Left ventricle myocardium inferior (tissue), 1 donor: ENCODE data around the gene RIMS1. TPM values are rescaled to one million over a fixed set of nuclear protein-coding genes. Genes with fewer than 3 reads are reported as not detected.

ENCODE experiments used
- DNase-seq: peaks from one replicate; pipeline ENCODE4 v3.0.0-alpha.2; 2020
- H3K27ac ChIP-seq: fragments of 200-600 bp; replicated peaks from 2 replicates; pipeline ENCODE4 v1.8.0; 2021
- H3K27me3 ChIP-seq: fragments of 200-600 bp; 2 replicates; pipeline ENCODE4 v1.8.0; 2021; ENCODE audit warnings: low read depth
- H3K36me3 ChIP-seq: fragments of 200-600 bp; 2 replicates; pipeline ENCODE4 v1.8.0; 2021
- H3K4me1 ChIP-seq: fragments of 200-600 bp; 2 replicates; pipeline ENCODE4 v1.8.0; 2021
- H3K4me3 ChIP-seq: fragments of 200-600 bp; 2 replicates; pipeline ENCODE4 v1.8.0; 2021; ENCODE audit warnings: mild to moderate bottlenecking, moderate library complexity
- H3K9me3 ChIP-seq: fragments of 200-600 bp; replicated peaks from 2 replicates; pipeline ENCODE4 v1.8.0; 2021
- CTCF ChIP-seq: fragments of 200-600 bp; IDR thresholded peaks from 2 replicates; pipeline ENCODE4 v1.8.0; 2021; ENCODE audit warnings: antibody characterized with exemption, mild to moderate bottlenecking, borderline replicate concordance
- intact Hi-C: fragments of 100-400 bp; cut with micrococcal nuclease; formaldehyde crosslinking; loops from one replicate; pipeline ENCODE4 v1.11.0; 2022
- total RNA-seq: library from RNA; stranded (reverse); fragmentation: NEBNext Ultra II Directional; extraction: Animal tissue kit (Norgen Biotek cat#: 25700); gene quantifications from one replicate; pipeline ENCODE4 v1.2.1, GENCODE V29; 2021
- donor health status: DM: no; HTN: yes; CAD: no; lungs with severe emphysema.

Gene RIMS1
- total RNA-seq, 1 donor from 2014 or later = 0.93 TPM

DNA sequence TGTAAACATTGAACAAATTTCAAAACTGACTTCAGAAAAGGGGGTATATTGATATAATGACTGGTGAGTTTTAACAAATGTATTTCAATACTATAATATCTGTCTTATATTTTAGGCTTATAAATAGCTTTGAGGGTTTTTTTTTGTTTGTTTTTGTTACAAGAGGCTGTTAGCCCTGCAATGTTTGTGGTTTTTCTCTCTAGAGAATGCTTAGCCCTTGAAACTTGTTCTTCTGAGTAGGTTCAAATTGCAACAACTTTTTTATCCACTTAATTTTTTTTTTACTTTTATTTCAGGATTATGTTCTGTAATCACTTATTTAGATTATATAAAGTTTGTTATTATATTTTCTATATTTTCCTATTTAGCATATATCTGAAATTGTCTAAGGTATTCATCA, 333.2 kb downstream of the RIMS1 start:
- Histone ChIP-seq H3K27ac (no peak overlapping the region), H3K4me3 (no peak overlapping the region), H3K36me3 (no peaks in the 10 kb centered on the region), H3K27me3 (no peaks in the 10 kb centered on the region), H3K9me3 (no peaks in the 10 kb centered on the region), H3K4me1 (no peaks in the 10 kb centered on the region)
- intact Hi-C loops = no loop called here
- no peak for TF ChIP-seq CTCF
- no peak for DNase-seq

DNA sequence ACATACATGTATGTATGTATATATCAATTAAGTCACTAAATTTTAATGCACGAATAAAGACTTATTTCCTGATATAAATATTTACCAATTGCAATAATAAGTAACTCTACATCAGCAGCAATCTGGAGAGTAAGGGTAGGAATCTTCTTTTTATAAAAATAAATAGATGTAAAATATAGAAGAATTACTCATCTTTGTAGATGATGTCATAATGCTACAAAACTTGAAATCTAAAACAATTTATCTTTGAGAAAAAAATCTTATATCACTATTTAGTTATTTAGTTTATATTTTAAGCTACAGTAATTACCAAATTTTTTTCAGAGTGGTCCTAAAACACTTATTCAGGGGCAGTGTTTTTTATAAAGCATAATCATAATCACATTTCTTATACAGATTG, 351.7 kb downstream of the RIMS1 start:
- Histone ChIP-seq H3K27ac (no peak overlapping the region), H3K36me3 (no peaks in the 10 kb centered on the region), H3K4me3 (no peak overlapping the region), H3K27me3 (no peaks in the 10 kb centered on the region), H3K4me1 (no peaks in the 10 kb centered on the region), H3K9me3 (no peaks in the 10 kb centered on the region)
- DNase-seq = no peak
- no peak for TF ChIP-seq CTCF
- intact Hi-C loops = no loop called here

- H3K27me3 ChIP-seq = no peaks in the 10 kb centered on the region
- no peak for DNase-seq
- no peaks in the 10 kb centered on the region for H3K9me3 ChIP-seq
- TF ChIP-seq CTCF = no peak
- H3K4me1 ChIP-seq = no peaks in the 10 kb centered on the region
- intact Hi-C loops = no loop called here
- H3K4me3 ChIP-seq = no peak overlapping the region
- no peaks in the 10 kb centered on the region for H3K36me3 ChIP-seq
- H3K27ac ChIP-seq = no peak overlapping the region
Observed at GRCh38 chr6:72238900-72239299, 352.6 kb downstream of the RIMS1 start.

DNA sequence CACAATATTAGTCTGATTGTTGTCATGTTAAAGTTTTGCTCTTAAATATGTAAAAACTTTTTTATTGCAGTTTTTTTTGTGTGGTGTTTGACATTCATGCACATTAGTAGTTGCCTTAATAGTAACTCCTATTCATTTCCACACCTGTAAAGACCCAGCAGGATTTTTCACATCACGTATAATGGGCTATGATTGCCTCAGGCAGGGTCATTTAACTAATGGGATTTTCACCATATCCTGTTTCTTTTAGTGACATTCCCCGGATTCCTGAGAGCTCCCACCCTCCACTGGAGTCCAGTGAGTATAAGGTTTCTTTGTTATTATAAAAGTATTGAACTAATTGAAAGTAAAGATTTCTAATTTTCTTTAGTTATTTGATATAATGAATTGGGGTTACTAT, 359.2 kb downstream of the RIMS1 start:
- Histone ChIP-seq H3K9me3 (no peaks in the 10 kb centered on the region), H3K4me1 (no peaks in the 10 kb centered on the region), H3K27ac (no peak overlapping the region), H3K27me3 (no peaks in the 10 kb centered on the region), H3K4me3 (no peak overlapping the region), H3K36me3 (no peaks in the 10 kb centered on the region)
- no peak for TF ChIP-seq CTCF
- intact Hi-C loops = no loop called here
- no peak for DNase-seq

DNA sequence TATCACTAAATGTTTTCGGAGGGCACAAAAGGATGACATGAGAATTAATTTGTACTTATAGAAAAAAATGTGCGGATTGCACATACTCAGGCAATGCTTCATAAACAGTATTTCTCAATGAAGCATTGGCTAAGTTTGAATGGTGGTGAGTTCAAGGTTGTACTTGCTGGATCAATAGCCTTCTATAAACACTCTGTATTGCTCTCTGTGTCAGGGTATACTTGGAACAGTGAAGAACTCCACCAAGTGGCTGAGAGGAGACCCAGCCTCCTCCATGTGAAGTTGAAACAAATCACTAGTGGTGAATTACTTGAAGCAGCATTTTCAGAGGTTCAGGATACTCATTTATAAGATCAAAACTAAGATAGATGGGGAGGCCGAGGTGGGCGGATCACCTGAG, 360.6 kb downstream of the RIMS1 start:
- Histone ChIP-seq H3K27ac (no peak overlapping the region), H3K9me3 (no peaks in the 10 kb centered on the region), H3K4me3 (no peak overlapping the region), H3K36me3 (no peaks in the 10 kb centered on the region), H3K27me3 (no peaks in the 10 kb centered on the region), H3K4me1 (no peaks in the 10 kb centered on the region)
- no peak for DNase-seq
- intact Hi-C loops = no loop called here
- no peak for TF ChIP-seq CTCF

GRCh38 chr6:72248621-72249020, 362.3 kb downstream of the RIMS1 start:
- intact Hi-C loops = no loop called here
- H3K27ac ChIP-seq = no peak overlapping the region
- TF ChIP-seq CTCF = no peak
- no peak for DNase-seq
- no peak overlapping the region for H3K4me3 ChIP-seq
- H3K27me3 ChIP-seq = no peaks in the 10 kb centered on the region
- no peaks in the 10 kb centered on the region for H3K9me3 ChIP-seq
- no peaks in the 10 kb centered on the region for H3K4me1 ChIP-seq
- no peaks in the 10 kb centered on the region for H3K36me3 ChIP-seq
